Measurements from ENCODE around the gene PPT1.

DNA sequence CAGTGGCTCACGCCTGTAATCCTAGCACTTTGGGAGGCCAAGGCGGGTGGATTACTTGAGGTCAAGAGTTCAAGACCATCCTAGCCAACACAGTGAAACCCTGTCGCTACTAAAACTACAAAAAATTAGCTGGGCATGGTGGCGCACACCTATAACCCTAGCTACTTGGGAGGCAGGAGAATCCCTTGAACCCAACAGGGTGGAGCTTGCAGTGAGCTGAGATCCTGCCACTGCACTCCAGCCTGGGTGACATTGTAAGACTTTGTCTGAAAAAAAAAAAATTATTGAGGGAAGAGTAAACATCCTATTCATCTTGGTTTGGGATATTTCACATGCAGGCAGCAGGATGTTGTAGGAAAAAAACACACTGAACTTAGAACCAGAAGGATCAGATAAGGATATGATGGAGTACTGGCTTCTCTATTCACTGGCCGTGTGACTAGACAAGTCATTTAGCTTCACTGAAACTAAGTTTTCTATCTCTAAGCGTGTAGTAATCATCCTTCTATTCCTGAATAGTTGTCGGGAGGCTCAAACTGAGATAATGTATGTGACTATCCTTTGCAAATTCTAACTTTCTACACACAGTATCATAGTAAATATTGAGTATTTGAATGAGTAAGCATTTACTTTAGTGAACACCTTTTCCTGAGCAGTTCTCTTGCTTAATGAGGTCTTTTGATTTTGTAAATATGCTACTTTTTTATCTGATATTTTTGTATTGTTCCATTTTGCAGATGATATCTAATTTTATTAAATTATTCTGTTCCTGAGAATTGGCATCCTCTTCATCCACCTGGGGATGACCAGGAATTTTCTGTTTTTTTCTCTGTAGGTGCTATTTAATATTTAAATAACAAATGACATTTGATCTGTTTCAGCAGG is 38.4 kb downstream of the PPT1 start:
- no peak for TF ChIP-seq EP300 (IDR thresholded peaks at IDR 0.05; ENCODE audit: low read depth)
- TF ChIP-seq, protein P1, sequence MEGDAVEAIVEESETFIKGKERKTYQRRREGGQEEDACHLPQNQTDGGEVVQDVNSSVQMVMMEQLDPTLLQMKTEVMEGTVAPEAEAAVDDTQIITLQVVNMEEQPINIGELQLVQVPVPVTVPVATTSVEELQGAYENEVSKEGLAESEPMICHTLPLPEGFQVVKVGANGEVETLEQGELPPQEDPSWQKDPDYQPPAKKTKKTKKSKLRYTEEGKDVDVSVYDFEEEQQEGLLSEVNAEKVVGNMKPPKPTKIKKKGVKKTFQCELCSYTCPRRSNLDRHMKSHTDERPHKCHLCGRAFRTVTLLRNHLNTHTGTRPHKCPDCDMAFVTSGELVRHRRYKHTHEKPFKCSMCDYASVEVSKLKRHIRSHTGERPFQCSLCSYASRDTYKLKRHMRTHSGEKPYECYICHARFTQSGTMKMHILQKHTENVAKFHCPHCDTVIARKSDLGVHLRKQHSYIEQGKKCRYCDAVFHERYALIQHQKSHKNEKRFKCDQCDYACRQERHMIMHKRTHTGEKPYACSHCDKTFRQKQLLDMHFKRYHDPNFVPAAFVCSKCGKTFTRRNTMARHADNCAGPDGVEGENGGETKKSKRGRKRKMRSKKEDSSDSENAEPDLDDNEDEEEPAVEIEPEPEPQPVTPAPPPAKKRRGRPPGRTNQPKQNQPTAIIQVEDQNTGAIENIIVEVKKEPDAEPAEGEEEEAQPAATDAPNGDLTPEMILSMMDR (IDR thresholded peaks at IDR 0.05) = no peak
- no peak for TF ChIP-seq POLR2A (IDR thresholded peaks at IDR 0.05)
- no peak for TF ChIP-seq POLR2AphosphoS5 (IDR thresholded peaks at IDR 0.05)
